Measurements from ENCODE around the gene KICS2.

The KICS2 gene

GRCh38 chr12:64222009-64222765 is at the start of gene KICS2:
KICS2 (minus strand) TSS chr12:64222296; CDS start chr12:64222237, 59 bp downstream.
- no peak for TF ChIP-seq Cebpa-rat (IDR thresholded peaks at IDR 0.05)
- Histone ChIP-seq H3K9me3 (replicated peaks in 1 of 11) (no peaks in the 10 kb centered on the region), H3K4me1 (peaks cover 9 to 36% (median 19%) of the 10 kb centered on the region in 10 experiments; a peak in 17 of 20 replicates), H3K4me3 (peak within 1 kb of the TSS; percentile 70 to 94 (median 88)), H3K36me3 (no peaks in the 10 kb centered on the region), H3K27ac (peak within 1 kb of the TSS; percentile 87 to 95 (median 91)), H3K27me3 (no peaks in the 10 kb centered on the region), H4K20me1 (no peaks in the 10 kb centered on the region), H3K9ac (peak within 1 kb of the TSS; percentile 87 to 94 (median 91)), H3K4me2 (peak within 1 kb of the TSS; percentile 77 to 90 (median 85))

GRCh38 chr12:64270411-64270810 is 48.3 kb upstream of the KICS2 start:
- Histone ChIP-seq H3K4me1 (no peaks in the 10 kb centered on the region), H3K9me3 (replicated peaks in 1 of 11) (no peaks in the 10 kb centered on the region), H3K36me3 (no peaks in the 10 kb centered on the region), H3K4me2 (no peak overlapping the region), H4K20me1 (no peaks in the 10 kb centered on the region), H3K9ac (no peak overlapping the region), H3K27me3 (no peaks in the 10 kb centered on the region), H3K4me3 (no peak overlapping the region), H3K27ac (no peak overlapping the region)
- TF ChIP-seq Cebpa-rat (IDR thresholded peaks at IDR 0.05), result no peak

DNA sequence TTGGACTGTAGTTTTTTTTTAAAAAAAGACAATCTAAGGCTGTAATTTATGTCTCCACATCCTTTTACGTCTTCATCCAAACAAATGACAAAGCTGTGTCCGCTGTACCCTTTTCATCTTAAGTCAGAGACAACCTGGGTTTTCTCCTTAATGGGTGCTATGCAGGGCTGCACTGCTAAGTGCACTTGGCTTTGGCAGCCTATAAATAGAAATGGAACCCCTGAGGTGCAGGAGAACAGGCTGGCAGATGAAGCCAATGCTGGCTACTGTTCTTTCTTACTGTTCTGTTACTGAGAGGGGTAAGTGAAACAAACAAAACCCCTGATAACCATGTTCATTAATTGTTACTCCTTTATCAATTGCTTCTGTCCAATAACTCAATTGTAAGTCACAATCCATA is 47.1 kb upstream of the KICS2 start:
- no peaks in the 10 kb centered on the region for H3K36me3 ChIP-seq
- H3K4me2 ChIP-seq, result no peak overlapping the region
- no peaks in the 10 kb centered on the region for H3K9me3 ChIP-seq (replicated peaks in 1 of 11)
- H3K4me1 ChIP-seq, result no peaks in the 10 kb centered on the region
- TF ChIP-seq Cebpa-rat (IDR thresholded peaks at IDR 0.05), result no peak
- H3K4me3 ChIP-seq, result no peak overlapping the region
- H3K9ac ChIP-seq, result no peak overlapping the region
- no peak overlapping the region for H3K27ac ChIP-seq
- H4K20me1 ChIP-seq, result no peaks in the 10 kb centered on the region
- H3K27me3 ChIP-seq, result no peaks in the 10 kb centered on the region

GRCh38 chr12:64268409-64268808 is 46.3 kb upstream of the KICS2 start:
- Histone ChIP-seq H3K4me2 (no peak overlapping the region), H3K4me1 (no peaks in the 10 kb centered on the region), H3K9ac (no peak overlapping the region), H3K4me3 (no peak overlapping the region), H3K36me3 (no peaks in the 10 kb centered on the region), H3K27me3 (no peaks in the 10 kb centered on the region), H3K27ac (no peak overlapping the region), H4K20me1 (no peaks in the 10 kb centered on the region), H3K9me3 (replicated peaks in 1 of 11) (no peaks in the 10 kb centered on the region)
- no peak for TF ChIP-seq Cebpa-rat (IDR thresholded peaks at IDR 0.05)

GRCh38 chr12:64265839-64266238 is 43.7 kb upstream of the KICS2 start:
- no peak overlapping the region for H3K4me3 ChIP-seq
- no peak for TF ChIP-seq Cebpa-rat (IDR thresholded peaks at IDR 0.05)
- no peaks in the 10 kb centered on the region for H3K9me3 ChIP-seq (replicated peaks in 1 of 11)
- no peaks in the 10 kb centered on the region for H3K36me3 ChIP-seq
- no peaks in the 10 kb centered on the region for H3K4me1 ChIP-seq
- H3K9ac ChIP-seq, result no peak overlapping the region
- no peak overlapping the region for H3K27ac ChIP-seq
- no peaks in the 10 kb centered on the region for H3K27me3 ChIP-seq
- no peak overlapping the region for H3K4me2 ChIP-seq
- H4K20me1 ChIP-seq, result no peaks in the 10 kb centered on the region

DNA sequence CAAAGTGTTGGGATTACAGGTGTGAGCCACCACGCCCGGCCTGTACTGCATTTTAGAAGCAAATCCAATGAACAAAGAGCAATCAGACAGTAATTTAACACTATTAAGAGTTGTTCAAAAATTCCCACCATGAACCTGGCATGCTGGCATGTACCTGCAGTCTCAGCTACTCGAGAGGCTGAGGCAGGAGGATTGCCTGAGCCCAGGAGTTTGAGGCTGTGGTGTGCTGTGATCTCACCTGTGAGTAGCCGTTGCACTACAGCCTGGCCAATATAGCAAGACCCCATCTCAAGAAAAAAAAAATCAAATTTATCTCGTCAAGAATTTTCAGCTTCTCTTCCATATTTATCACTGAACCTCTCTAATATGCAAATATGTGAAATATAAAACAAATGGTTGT is 39.7 kb upstream of the KICS2 start:
- no peak for TF ChIP-seq Cebpa-rat (IDR thresholded peaks at IDR 0.05)
- Histone ChIP-seq H3K9me3 (replicated peaks in 1 of 11) (no peaks in the 10 kb centered on the region), H3K4me1 (no peaks in the 10 kb centered on the region), H3K36me3 (no peaks in the 10 kb centered on the region), H3K9ac (no peak overlapping the region), H3K4me3 (no peak overlapping the region), H4K20me1 (no peaks in the 10 kb centered on the region), H3K4me2 (no peak overlapping the region), H3K27ac (no peak overlapping the region), H3K27me3 (no peaks in the 10 kb centered on the region)

DNA sequence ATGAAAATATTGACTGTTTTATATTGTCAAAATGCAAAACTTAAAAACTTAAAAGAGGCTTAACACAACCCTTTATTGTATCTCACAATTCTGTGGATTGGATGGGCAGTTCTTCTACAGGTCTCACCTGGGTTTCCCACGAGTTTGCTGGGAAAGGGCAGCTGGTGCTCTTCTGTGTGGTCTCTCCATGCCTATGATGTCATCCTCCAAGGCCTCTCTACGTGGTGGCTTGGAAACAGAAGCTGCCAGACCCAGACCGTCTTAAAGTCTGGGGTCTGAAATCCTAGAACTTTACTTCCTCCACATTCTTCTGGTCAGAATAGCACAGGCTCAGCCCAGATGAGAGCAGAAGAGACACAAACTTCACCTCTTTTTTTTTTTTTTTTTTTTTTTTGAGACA is 36.5 kb upstream of the KICS2 start:
- TF ChIP-seq Cebpa-rat (IDR thresholded peaks at IDR 0.05), result no peak
- H3K9ac ChIP-seq, result no peak overlapping the region
- no peaks in the 10 kb centered on the region for H3K4me1 ChIP-seq
- no peaks in the 10 kb centered on the region for H3K9me3 ChIP-seq (replicated peaks in 1 of 11)
- H3K36me3 ChIP-seq, result no peaks in the 10 kb centered on the region
- H3K4me2 ChIP-seq, result no peak overlapping the region
- no peaks in the 10 kb centered on the region for H4K20me1 ChIP-seq
- no peak overlapping the region for H3K27ac ChIP-seq
- no peaks in the 10 kb centered on the region for H3K27me3 ChIP-seq
- H3K4me3 ChIP-seq, result no peak overlapping the region

DNA sequence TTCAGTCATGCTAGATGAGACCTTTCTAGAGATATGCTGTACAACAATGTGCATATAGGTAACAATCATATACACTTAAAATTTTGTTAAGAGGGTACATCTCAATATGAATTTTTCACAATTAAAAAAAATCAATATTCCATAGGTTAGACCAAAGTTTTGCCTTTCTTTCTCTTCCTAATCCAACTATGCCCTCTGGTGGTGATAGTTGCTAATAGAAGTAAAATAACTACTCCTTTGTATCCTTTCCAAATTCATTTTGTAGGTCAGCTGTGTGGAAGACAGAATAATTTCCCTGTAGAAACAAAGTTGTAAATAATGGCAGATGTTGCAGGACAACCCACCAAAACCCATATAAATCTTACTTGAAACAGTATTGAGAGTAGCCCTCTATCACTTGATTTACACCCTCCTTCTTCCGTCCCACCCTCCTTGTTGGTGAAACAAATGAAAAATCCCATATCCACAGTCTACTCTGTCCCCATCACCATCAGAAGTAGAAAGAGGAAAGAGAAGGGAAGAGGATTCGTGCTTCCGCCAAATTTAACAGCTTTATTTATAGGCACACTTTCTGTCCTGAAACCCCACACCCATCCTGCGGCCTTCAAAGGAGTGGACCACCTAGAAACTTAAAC is 34.2 kb upstream of the KICS2 start:
- H3K4me1 ChIP-seq, result no peaks in the 10 kb centered on the region
- no peak overlapping the region for H3K27ac ChIP-seq
- no peaks in the 10 kb centered on the region for H3K27me3 ChIP-seq
- H3K4me3 ChIP-seq, result no peak overlapping the region
- H4K20me1 ChIP-seq, result no peaks in the 10 kb centered on the region
- no peak for TF ChIP-seq Cebpa-rat (IDR thresholded peaks at IDR 0.05)
- H3K4me2 ChIP-seq, result no peak overlapping the region
- no peak overlapping the region for H3K9ac ChIP-seq
- no peaks in the 10 kb centered on the region for H3K9me3 ChIP-seq (replicated peaks in 1 of 11)
- no peaks in the 10 kb centered on the region for H3K36me3 ChIP-seq

- no peak for TF ChIP-seq Cebpa-rat (IDR thresholded peaks at IDR 0.05)
- Histone ChIP-seq H3K27me3 (no peaks in the 10 kb centered on the region), H3K4me1 (no peaks in the 10 kb centered on the region), H3K27ac (no peak overlapping the region), H3K4me2 (no peak overlapping the region), H4K20me1 (no peaks in the 10 kb centered on the region), H3K4me3 (no peak overlapping the region), H3K36me3 (no peaks in the 10 kb centered on the region), H3K9me3 (replicated peaks in 1 of 11) (no peaks in the 10 kb centered on the region), H3K9ac (0 out of 22 replicates have a peak overlapping the region, but pooled peaks of 1 of the 11 experiments have one; percentile 29)
These were observed 33.2 kb upstream of the KICS2 start for GRCh38 chr12:64255249-64255648.

DNA sequence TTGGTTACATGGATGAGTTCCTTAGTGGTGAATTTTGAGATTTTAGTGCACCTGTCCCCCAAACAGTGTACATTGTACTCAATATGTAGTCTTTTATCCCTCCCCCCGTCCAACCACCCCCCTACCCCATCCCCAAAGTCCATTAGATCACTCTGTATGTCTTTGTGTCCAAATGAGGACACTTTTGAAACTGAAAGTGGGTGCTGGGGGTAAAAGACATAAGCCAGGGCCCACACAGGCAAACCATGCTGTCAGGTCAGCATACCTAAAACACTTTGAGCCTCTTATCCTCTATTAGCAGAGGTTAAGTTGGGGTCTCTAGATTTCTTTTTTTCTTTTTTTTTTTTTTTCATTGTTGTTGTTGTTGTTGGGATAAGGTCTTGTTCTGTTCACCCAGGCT is 31.3 kb upstream of the KICS2 start:
- H3K27me3 ChIP-seq, result no peaks in the 10 kb centered on the region
- TF ChIP-seq Cebpa-rat (IDR thresholded peaks at IDR 0.05), result no peak
- H3K9me3 ChIP-seq (replicated peaks in 1 of 11), result no peaks in the 10 kb centered on the region
- H3K4me2 ChIP-seq, result no peak overlapping the region
- H3K27ac ChIP-seq, result no peak overlapping the region
- no peak overlapping the region for H3K4me3 ChIP-seq
- no peaks in the 10 kb centered on the region for H4K20me1 ChIP-seq
- H3K4me1 ChIP-seq, result no peaks in the 10 kb centered on the region
- H3K9ac ChIP-seq, result no peak overlapping the region
- no peaks in the 10 kb centered on the region for H3K36me3 ChIP-seq
